Measurements from ENCODE around the gene DLX2. TPM values are rescaled to one million over a fixed set of nuclear protein-coding genes. Genes with fewer than 3 reads are reported as not detected.

DLX2 gene
- total and polyA plus RNA-seq, 2 of the 13 experiments (the other 11 are each of a cell fraction or from before 2014, with no cell fraction given) = 0.07 to 0.15 TPM

DNA sequence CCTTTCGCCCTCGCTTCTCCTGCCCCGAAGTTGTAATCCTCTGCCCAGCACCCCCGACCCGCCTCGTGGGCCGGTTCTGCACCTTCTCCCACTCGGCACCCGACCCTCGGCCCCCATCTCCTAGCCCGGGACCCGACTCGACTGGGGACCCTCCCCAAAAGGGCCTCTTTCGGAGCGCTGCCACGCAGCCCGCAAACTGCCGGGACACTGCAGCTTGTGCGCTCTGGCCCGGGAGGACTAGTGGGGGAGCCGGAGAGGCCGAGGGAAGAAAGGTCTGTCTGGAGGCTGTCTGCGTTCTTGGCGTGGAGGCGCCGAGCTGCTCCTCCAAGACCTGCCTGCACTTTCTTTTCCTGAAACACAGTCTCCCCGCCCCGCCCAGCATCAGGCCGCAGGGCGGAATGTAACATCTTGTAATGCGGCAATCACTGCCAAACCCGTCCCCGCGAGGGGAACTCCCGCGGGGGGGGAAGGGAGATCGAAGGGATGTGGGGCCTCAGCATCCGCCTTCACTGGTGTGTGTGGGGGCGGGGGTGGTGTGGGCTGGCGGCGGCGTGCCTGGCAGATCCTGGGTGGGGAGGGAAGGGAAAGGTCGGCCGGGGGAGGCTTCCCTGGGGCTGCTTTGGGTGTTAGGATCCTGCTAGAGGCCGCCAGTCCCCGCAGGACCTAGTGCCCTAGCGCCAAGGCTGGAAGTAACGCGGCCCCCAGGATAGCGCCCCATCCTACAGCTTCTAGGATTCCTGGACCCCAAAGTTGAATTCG is 7.4 kb downstream of the DLX2 start (continued):
- TF ChIP-seq, protein P1, sequence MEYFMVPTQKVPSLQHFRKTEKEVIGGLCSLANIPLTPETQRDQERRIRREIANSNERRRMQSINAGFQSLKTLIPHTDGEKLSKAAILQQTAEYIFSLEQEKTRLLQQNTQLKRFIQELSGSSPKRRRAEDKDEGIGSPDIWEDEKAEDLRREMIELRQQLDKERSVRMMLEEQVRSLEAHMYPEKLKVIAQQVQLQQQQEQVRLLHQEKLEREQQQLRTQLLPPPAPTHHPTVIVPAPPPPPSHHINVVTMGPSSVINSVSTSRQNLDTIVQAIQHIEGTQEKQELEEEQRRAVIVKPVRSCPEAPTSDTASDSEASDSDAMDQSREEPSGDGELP (IDR thresholded peaks at IDR 0.05; ENCODE audit: borderline replicate concordance, low read depth) = no peak
- TF ChIP-seq REXO4 (CRISPR knock-in tag; IDR thresholded peaks at IDR 0.05; ENCODE audit: borderline replicate concordance) (no peak), ZNF614 (CRISPR knock-in tag; IDR thresholded peaks at IDR 0.05; ENCODE audit: borderline replicate concordance) (no peak), ZNF333 (CRISPR knock-in tag; IDR thresholded peaks at IDR 0.05; ENCODE audit: borderline replicate concordance) (0 out of 2 replicates have a peak, but pooled peaks have one; percentile 27), HES4 (CRISPR knock-in tag; IDR thresholded peaks at IDR 0.05; ENCODE audit: borderline replicate concordance) (no peak), ETV5 (CRISPR knock-in tag; IDR thresholded peaks at IDR 0.05; ENCODE audit: borderline replicate concordance) (no peak), ZNF788 (CRISPR knock-in tag; IDR thresholded peaks at IDR 0.05; ENCODE audit: borderline replicate concordance) (peak; percentile 49; the same call in 1 of the 2 replicates), NFYB (CRISPR knock-in tag; IDR thresholded peaks at IDR 0.05) (no peak), SOX6 (IDR thresholded peaks at IDR 0.05) (no peak), SOX6 (CRISPR knock-in tag; IDR thresholded peaks at IDR 0.05) (0 out of 2 replicates have a peak, but pooled peaks have one; percentile 27), GZF1 (CRISPR knock-in tag; IDR thresholded peaks at IDR 0.05) (0 out of 2 replicates have a peak, but pooled peaks have one; percentile 3), THAP11 (CRISPR knock-in tag; IDR thresholded peaks at IDR 0.05) (no peak), HDAC1 (CRISPR knock-in tag; IDR thresholded peaks at IDR 0.05) (peak; percentile 47), ZNF747 (CRISPR knock-in tag; IDR thresholded peaks at IDR 0.05; ENCODE audit: borderline replicate concordance) (0 out of 2 replicates have a peak, but pooled peaks have one; percentile 60), ZNF879 (CRISPR knock-in tag; IDR thresholded peaks at IDR 0.05) (no peak), CBX2 (IDR thresholded peaks at IDR 0.05; ENCODE audit: low read depth, low read length) (peak; percentile 85; the same call in 1 of the 2 replicates), CBX2 (CRISPR knock-in tag; IDR thresholded peaks at IDR 0.05; ENCODE audit: low read depth) (no peak; the same call in 1 of the 2 replicates), ZNF225 (CRISPR knock-in tag; IDR thresholded peaks at IDR 0.05) (peak; percentile 44; the same call in 1 of the 2 replicates), FOXK2 (IDR thresholded peaks at IDR 0.05) (no peak), EED (CRISPR knock-in tag; IDR thresholded peaks at IDR 0.05) (peak; percentile 77), TAF15 (IDR thresholded peaks at IDR 0.05; ENCODE audit: low read depth, low read length, poor library complexity, severe bottlenecking) (peak; percentile 34)
- TF ChIP-seq, protein P2, sequence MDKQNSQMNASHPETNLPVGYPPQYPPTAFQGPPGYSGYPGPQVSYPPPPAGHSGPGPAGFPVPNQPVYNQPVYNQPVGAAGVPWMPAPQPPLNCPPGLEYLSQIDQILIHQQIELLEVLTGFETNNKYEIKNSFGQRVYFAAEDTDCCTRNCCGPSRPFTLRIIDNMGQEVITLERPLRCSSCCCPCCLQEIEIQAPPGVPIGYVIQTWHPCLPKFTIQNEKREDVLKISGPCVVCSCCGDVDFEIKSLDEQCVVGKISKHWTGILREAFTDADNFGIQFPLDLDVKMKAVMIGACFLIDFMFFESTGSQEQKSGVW (CRISPR knock-in tag; IDR thresholded peaks at IDR 0.05; ENCODE audit: borderline replicate concordance) = no peak
- TF ChIP-seq, protein P3, sequence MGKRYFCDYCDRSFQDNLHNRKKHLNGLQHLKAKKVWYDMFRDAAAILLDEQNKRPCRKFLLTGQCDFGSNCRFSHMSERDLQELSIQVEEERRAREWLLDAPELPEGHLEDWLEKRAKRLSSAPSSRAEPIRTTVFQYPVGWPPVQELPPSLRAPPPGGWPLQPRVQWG (CRISPR knock-in tag; IDR thresholded peaks at IDR 0.05; ENCODE audit: borderline replicate concordance, low read depth) = no peak
- TF ChIP-seq, protein P4, sequence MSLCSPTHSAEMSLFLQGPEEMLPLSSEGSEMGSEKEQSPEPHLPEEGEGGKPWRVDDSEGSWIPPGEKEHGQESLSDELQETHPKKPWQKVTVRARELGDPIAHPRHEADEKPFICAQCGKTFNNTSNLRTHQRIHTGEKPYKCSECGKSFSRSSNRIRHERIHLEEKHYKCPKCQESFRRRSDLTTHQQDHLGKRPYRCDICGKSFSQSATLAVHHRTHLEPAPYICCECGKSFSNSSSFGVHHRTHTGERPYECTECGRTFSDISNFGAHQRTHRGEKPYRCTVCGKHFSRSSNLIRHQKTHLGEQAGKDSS (CRISPR knock-in tag; IDR thresholded peaks at IDR 0.05; ENCODE audit: borderline replicate concordance, low read depth) = 0 out of 2 replicates have a peak, but pooled peaks have one; percentile 28
- TF ChIP-seq, protein P5, sequence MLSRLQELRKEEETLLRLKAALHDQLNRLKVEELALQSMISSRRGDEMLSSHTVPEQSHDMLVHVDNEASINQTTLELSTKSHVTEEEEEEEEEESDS (CRISPR knock-in tag; IDR thresholded peaks at IDR 0.05; ENCODE audit: borderline replicate concordance) = no peak
- TF ChIP-seq, protein P6, sequence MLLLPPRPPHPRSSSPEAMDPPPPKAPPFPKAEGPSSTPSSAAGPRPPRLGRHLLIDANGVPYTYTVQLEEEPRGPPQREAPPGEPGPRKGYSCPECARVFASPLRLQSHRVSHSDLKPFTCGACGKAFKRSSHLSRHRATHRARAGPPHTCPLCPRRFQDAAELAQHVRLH (CRISPR knock-in tag; IDR thresholded peaks at IDR 0.05; ENCODE audit: borderline replicate concordance, low read depth) = peak; percentile 10; the same call in 1 of the 2 replicates
- TF ChIP-seq, protein P7, sequence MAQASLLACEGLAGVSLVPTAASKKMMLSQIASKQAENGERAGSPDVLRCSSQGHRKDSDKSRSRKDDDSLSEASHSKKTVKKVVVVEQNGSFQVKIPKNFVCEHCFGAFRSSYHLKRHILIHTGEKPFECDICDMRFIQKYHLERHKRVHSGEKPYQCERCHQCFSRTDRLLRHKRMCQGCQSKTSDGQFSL (CRISPR knock-in tag; IDR thresholded peaks at IDR 0.05) = peak; percentile 68; the same call in 1 of the 2 replicates
